H9 (cell line): ENCODE measurements around the gene KLF13. TPM values are rescaled to one million over a fixed set of nuclear protein-coding genes. Genes with fewer than 3 reads are reported as not detected.
A peak's percentile ranks its signal among the peaks of the same experiment; 100 is the strongest.

Experiments
- DNase-seq: peaks from one replicate; pipeline ENCODE4 v3.0.0-alpha.2; 2017
- H2AFZ ChIP-seq: one replicate; pipeline ENCODE4 v1.6.1; 2013; ENCODE audit warnings: mild to moderate bottlenecking, low read length, control low read depth, moderate library complexity
- H2AK5ac ChIP-seq: 2 replicates; pipeline ENCODE4 v1.6.1; 2013; ENCODE audit warnings: low read length, control low read depth, mixed read lengths; ENCODE audit not compliant: insufficient read length
- H2BK120ac ChIP-seq: one replicate; pipeline ENCODE4 v1.6.1; 2013; ENCODE audit warnings: low read depth, mild to moderate bottlenecking, low read length, control low read depth, inconsistent platforms; ENCODE audit not compliant: poor library complexity, severe bottlenecking
- H2BK12ac ChIP-seq: 2 replicates; pipeline ENCODE4 v1.6.1; 2013; ENCODE audit warnings: low read length, control low read depth, mixed read lengths, low read depth; ENCODE audit not compliant: insufficient read length
- H2BK15ac ChIP-seq: 2 replicates; pipeline ENCODE4 v1.6.1; 2013; ENCODE audit warnings: low read depth, low read length, control low read depth
- H2BK20ac ChIP-seq: one replicate; pipeline ENCODE4 v1.6.1; 2013; ENCODE audit warnings: low read depth, mild to moderate bottlenecking, low read length, control low read depth, inconsistent platforms; ENCODE audit not compliant: poor library complexity, severe bottlenecking
- H2BK5ac ChIP-seq: 2 replicates; pipeline ENCODE4 v1.6.1; 2013; ENCODE audit warnings: low read length, control low read depth, mixed read lengths; ENCODE audit not compliant: insufficient read length
- H3K14ac ChIP-seq: 2 replicates; pipeline ENCODE4 v1.6.1; 2013; ENCODE audit warnings: low read length, control low read depth; ENCODE audit not compliant: insufficient read depth
- H3K18ac ChIP-seq: 2 replicates; pipeline ENCODE4 v1.6.1; 2013; ENCODE audit warnings: low read depth, mild to moderate bottlenecking, mixed read lengths, low read length, control low read depth; ENCODE audit not compliant: insufficient read length
- H3K23ac ChIP-seq: 2 replicates; pipeline ENCODE4 v1.6.1; 2013; ENCODE audit warnings: low read length, control low read depth, mixed read lengths, low read depth; ENCODE audit not compliant: insufficient read length
- H3K23me2 ChIP-seq: 2 replicates; pipeline ENCODE4 v1.6.1; 2013; ENCODE audit warnings: low read depth, mild to moderate bottlenecking, mixed read lengths, low read length, control low read depth; ENCODE audit not compliant: insufficient read length, poor library complexity, severe bottlenecking
- H3K27ac ChIP-seq: 2 replicates; pipeline ENCODE4 v1.5.1; 2013; ENCODE audit warnings: low read length, control low read depth, mixed read lengths, low read depth; ENCODE audit not compliant: insufficient read length
- H3K27me3 ChIP-seq: 2 replicates; pipeline ENCODE4 v1.6.1; 2013; ENCODE audit warnings: low read length, control low read depth, inconsistent platforms; ENCODE audit not compliant: insufficient read depth
- H3K4ac ChIP-seq: 2 replicates; pipeline ENCODE4 v1.6.1; 2013; ENCODE audit warnings: low read depth, mild to moderate bottlenecking, control low read depth, inconsistent platforms, low read length, moderate library complexity
- H3K4me1 ChIP-seq: 2 replicates; pipeline ENCODE4 v1.6.1; 2013; ENCODE audit warnings: low read length, control low read depth, inconsistent platforms; ENCODE audit not compliant: insufficient read depth
- H3K4me2 ChIP-seq: 2 replicates; pipeline ENCODE4 v1.6.1; 2013; ENCODE audit warnings: low read length, control low read depth, mixed read lengths; ENCODE audit not compliant: insufficient read length, insufficient read depth
- H3K56ac ChIP-seq: 2 replicates; pipeline ENCODE4 v1.6.1; 2013; ENCODE audit warnings: low read depth, mild to moderate bottlenecking, mixed read lengths, low read length, control low read depth; ENCODE audit not compliant: insufficient read length
- H3K79me1 ChIP-seq: 2 replicates; pipeline ENCODE4 v1.6.1; 2013; ENCODE audit warnings: low read depth, mild to moderate bottlenecking, moderate library complexity, low read length, control low read depth, inconsistent platforms; ENCODE audit not compliant: insufficient read depth, poor library complexity, severe bottlenecking
- H3K79me2 ChIP-seq: 2 replicates; pipeline ENCODE4 v1.6.1; 2013; ENCODE audit warnings: low read length, control low read depth, inconsistent platforms; ENCODE audit not compliant: insufficient read depth
- H3K9ac ChIP-seq: 2 replicates; pipeline ENCODE4 v1.6.1; 2013; ENCODE audit warnings: low read length, control low read depth, mixed read lengths; ENCODE audit not compliant: insufficient read length; ENCODE audit errors: extremely low read depth
- H3K9me3 ChIP-seq: one replicate; pipeline ENCODE4 v1.6.1; 2013; ENCODE audit warnings: low read depth, low read length, inconsistent platforms; ENCODE audit not compliant: control insufficient read depth
- H3T11ph ChIP-seq: one replicate; pipeline ENCODE4 v1.6.1; 2013; ENCODE audit warnings: mild to moderate bottlenecking, low read length, control low read depth, inconsistent platforms
- H4K20me1 ChIP-seq: one replicate; pipeline ENCODE4 v1.6.1; 2013; ENCODE audit not compliant: control insufficient read depth, insufficient read length, insufficient read depth
- H4K5ac ChIP-seq: 2 replicates; pipeline ENCODE4 v1.6.1; 2013; ENCODE audit warnings: low read depth, mild to moderate bottlenecking, mixed read lengths, low read length, control low read depth; ENCODE audit not compliant: insufficient read length
- H4K8ac ChIP-seq: replicated peaks from 2 replicates; pipeline ENCODE4 v1.6.1; 2013; ENCODE audit warnings: low read length, control low read depth, mixed read lengths, low read depth; ENCODE audit not compliant: insufficient read length
- H4K91ac ChIP-seq: 2 replicates; pipeline ENCODE4 v1.6.1; 2013; ENCODE audit warnings: low read depth, mild to moderate bottlenecking, moderate library complexity, mixed read lengths, low read length, control low read depth; ENCODE audit not compliant: insufficient read length
- H3K27ac Mint-ChIP-seq, 3 experiments: 2 replicates in 2 of 3; 3 replicates in 1 of 3; pipeline ENCODE4 v1.8.0; 2020 to 2021; ENCODE audit warnings: mixed read lengths in 3 of 3, mild to moderate bottlenecking in 1 of 3, moderate library complexity in 1 of 3
- H3K27me3 Mint-ChIP-seq: 2 replicates; pipeline ENCODE4 v1.8.0; 2021; ENCODE audit warnings: low read depth, mild to moderate bottlenecking, moderate library complexity, mixed read lengths
- H3K36me3 Mint-ChIP-seq, 3 experiments: 2 replicates in 2 of 3; 3 replicates in 1 of 3; pipeline ENCODE4 v1.8.0; 2020 to 2021; ENCODE audit warnings: low read depth in 3 of 3, mixed read lengths in 3 of 3; ENCODE audit not compliant: insufficient read depth in 1 of 3
- H3K4me1 Mint-ChIP-seq, 2 experiments: 2 replicates each; pipeline ENCODE4 v1.8.0; 2020; ENCODE audit warnings: mixed read lengths in 2 of 2
- H3K4me3 Mint-ChIP-seq, 2 experiments: 2 replicates in 1 of 2; 3 replicates in 1 of 2; pipeline ENCODE4 v1.8.0; 2020 to 2021; ENCODE audit warnings: mild to moderate bottlenecking in 2 of 2, mixed read lengths in 2 of 2, moderate library complexity in 1 of 2
- H3K9me3 Mint-ChIP-seq, 2 experiments: 2 replicates in 1 of 2; 3 replicates in 1 of 2; pipeline ENCODE4 v1.8.0; 2020; ENCODE audit warnings: mild to moderate bottlenecking in 2 of 2, mixed read lengths in 2 of 2, moderate library complexity in 1 of 2
- WGBS: extraction: QIAGEN DNeasy Blood & Tissue Kit; methylation state at CpG from one replicate; pipeline ENCODE4 v1.1.7; 2013; ENCODE audit warnings: missing lambda C conversion rate, low lambda C conversion rate, mixed read lengths; ENCODE audit not compliant: insufficient read length; ENCODE audit errors: extremely low coverage; 5-methylcytosine and 5-hydroxymethylcytosine counted together
- total RNA-seq: library from RNA; stranded (reverse); gene quantifications from 2 replicates; pipeline ENCODE4 v1.2.1, GENCODE V29; 2021
- TF ChIP-seq, protein P1 (sequence below): fragments of 200-600 bp; sonication (generic); conservative IDR thresholded peaks from 3 replicates; pipeline ENCODE4 v1.8.0; 2021; ENCODE audit warnings: antibody characterized with exemption, mild to moderate bottlenecking

KLF13 gene
- total RNA-seq, 1 experiment from 2014 or later, result 33.4 TPM

DNA sequence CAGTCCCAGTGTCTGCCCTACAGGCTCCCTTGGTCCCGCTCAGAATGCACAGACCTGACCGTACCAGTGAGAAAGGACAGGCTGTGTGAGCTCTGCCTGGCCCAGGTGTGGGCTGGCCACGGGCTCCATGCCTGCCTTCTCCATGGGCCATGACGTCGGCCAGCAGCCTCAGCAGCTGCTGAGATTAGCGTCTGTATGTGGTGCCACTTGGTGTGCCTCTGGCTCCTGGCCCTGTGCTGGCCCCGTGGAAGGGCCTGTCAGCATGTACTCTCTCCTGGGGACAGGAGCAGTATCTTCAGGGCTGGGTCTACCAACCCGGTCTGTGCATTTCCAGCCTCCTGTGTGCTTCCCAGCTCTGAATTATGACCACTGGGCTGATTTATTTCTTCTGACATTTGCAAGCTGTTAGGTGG is 25.7 kb downstream of the KLF13 start:
- Histone ChIP-seq H2BK20ac (no peak overlapping the region), H4K5ac (no peak overlapping the region), H3K79me1 (peaks cover 4% of the 10 kb centered on the region), H3K23me2 (no peaks in the 10 kb centered on the region), H3K14ac (peak overlapping the region; percentile 41; the same call in 1 of the 2 replicates), H2AK5ac (no peak overlapping the region), H3K27ac (no peak overlapping the region), H3K27me3 (no peaks in the 10 kb centered on the region), H3K9ac (no peak overlapping the region), H4K8ac (no peak overlapping the region), H2AFZ (no peak overlapping the region), H3K4ac (no peak overlapping the region), H3T11ph (no peak overlapping the region), H4K20me1 (no peaks in the 10 kb centered on the region), H3K18ac (no peak overlapping the region), H3K56ac (no peak overlapping the region), H3K4me2 (no peak overlapping the region), H2BK15ac (no peak overlapping the region), H3K79me2 (no peaks in the 10 kb centered on the region), H3K23ac (no peak overlapping the region), H3K4me1 (no peaks in the 10 kb centered on the region), H3K9me3 (no peaks in the 10 kb centered on the region), H2BK5ac (no peak overlapping the region), H2BK12ac (no peak overlapping the region), H2BK120ac (no peak overlapping the region), H4K91ac (no peak overlapping the region)
- WGBS, result no CpG with 5 or more reads among the region's 8 CpGs
- Mint-ChIP-seq H3K36me3 (peaks cover 2 to 6% (median 2%) of the 10 kb centered on the region in 3 experiments; a peak in 5 of 7 replicates), H3K9me3 (no peaks in the 10 kb centered on the region), H3K4me1 (peaks cover 32 to 36% of the 10 kb centered on the region in 2 experiments), H3K27ac (peak overlapping the region in 1 of 3 experiments; percentile 72; a peak in 2 of 7 replicates), H3K27me3 (no peaks in the 10 kb centered on the region; the same call in 1 of the 2 replicates), H3K4me3 (no peak overlapping the region)
- TF ChIP-seq, protein P1, sequence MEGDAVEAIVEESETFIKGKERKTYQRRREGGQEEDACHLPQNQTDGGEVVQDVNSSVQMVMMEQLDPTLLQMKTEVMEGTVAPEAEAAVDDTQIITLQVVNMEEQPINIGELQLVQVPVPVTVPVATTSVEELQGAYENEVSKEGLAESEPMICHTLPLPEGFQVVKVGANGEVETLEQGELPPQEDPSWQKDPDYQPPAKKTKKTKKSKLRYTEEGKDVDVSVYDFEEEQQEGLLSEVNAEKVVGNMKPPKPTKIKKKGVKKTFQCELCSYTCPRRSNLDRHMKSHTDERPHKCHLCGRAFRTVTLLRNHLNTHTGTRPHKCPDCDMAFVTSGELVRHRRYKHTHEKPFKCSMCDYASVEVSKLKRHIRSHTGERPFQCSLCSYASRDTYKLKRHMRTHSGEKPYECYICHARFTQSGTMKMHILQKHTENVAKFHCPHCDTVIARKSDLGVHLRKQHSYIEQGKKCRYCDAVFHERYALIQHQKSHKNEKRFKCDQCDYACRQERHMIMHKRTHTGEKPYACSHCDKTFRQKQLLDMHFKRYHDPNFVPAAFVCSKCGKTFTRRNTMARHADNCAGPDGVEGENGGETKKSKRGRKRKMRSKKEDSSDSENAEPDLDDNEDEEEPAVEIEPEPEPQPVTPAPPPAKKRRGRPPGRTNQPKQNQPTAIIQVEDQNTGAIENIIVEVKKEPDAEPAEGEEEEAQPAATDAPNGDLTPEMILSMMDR, result no peak
- DNase-seq, result no peak
